Stomach (tissue), 9 donors: ENCODE data around the gene NRIP2. TPM values are rescaled to one million over a fixed set of nuclear protein-coding genes. Genes with fewer than 3 reads are reported as not detected.

ENCODE experiments used
- DNase-seq, 2 donors: peaks; one replicate each; pipeline versions ENCODE4 v3.0.0 to v3.0.0-alpha.2; 2013 to 2019
- H3K27ac ChIP-seq, 5 donors: fragments of 200-600 bp in 4 of 5; sonication (generic) in 4 of 5; one replicate each; pipeline ENCODE4 v1.5.1; 2013 to 2019; ENCODE audit warnings: mild to moderate bottlenecking in 1 of 5, moderate library complexity in 1 of 5
- H3K27me3 ChIP-seq, 3 donors: fragments of 200-600 bp; sonication (generic); one replicate each; pipeline ENCODE4 v1.5.1; 2017 to 2019; ENCODE audit warnings: mixed run types in 1 of 3
- H3K36me3 ChIP-seq, 4 donors: fragments of 200-600 bp; sonication (generic); 1 replicate in 3 of 4; 2 replicates in 1 of 4; pipeline ENCODE4 v1.5.1; 2016 to 2019
- H3K4me1 ChIP-seq, 4 donors: fragments of 200-600 bp; sonication (generic); one replicate each; pipeline ENCODE4 v1.5.1; 2016 to 2019
- H3K4me3 ChIP-seq, 4 donors: fragments of 200-600 bp; sonication (generic) in 3 of 4; one replicate each; pipeline ENCODE4 v1.5.1; 2016 to 2019; ENCODE audit warnings: mild to moderate bottlenecking in 1 of 4
- H3K9me3 ChIP-seq, 4 donors: fragments of 200-600 bp; sonication (generic); one replicate each; pipeline ENCODE4 v1.5.1; 2016 to 2019
- CTCF ChIP-seq, 7 experiments: fragments of 450-650 bp in 4 of 7; fragments of 200-600 bp in 3 of 7; sonication (generic) in 3 of 7; IDR thresholded peaks; one replicate each; pipeline ENCODE4 v1.5.1; 2016 to 2019; ENCODE audit warnings: antibody characterized with exemption in 7 of 7, control low read depth in 2 of 7, mild to moderate bottlenecking in 1 of 7
- EP300 ChIP-seq: sonication (generic); formaldehyde crosslinking; IDR thresholded peaks from one replicate; pipeline ENCODE4 v1.6.1; 2017; ENCODE audit warnings: antibody characterized with exemption
- POLR2A ChIP-seq, 4 donors: fragments of 450-650 bp; IDR thresholded peaks; one replicate each; pipeline ENCODE4 v1.6.1; 2016; ENCODE audit warnings: antibody characterized with exemption in 4 of 4, control low read depth in 2 of 4, mild to moderate bottlenecking in 1 of 4, moderate library complexity in 1 of 4
- POLR2AphosphoS5 ChIP-seq, 3 donors: sonication (generic); formaldehyde crosslinking; IDR thresholded peaks; one replicate each; pipeline ENCODE4 v1.6.1; 2016; ENCODE audit warnings: antibody characterized with exemption in 3 of 3
- WGBS, 5 donors: extraction: QIAGEN DNeasy Blood & Tissue Kit in 3 of 5; methylation state at CpG; one replicate each; pipeline versions ENCODE4 v1.1.5 to v1.1.7; 2013 to 2018; 5-methylcytosine and 5-hydroxymethylcytosine counted together
- intact Hi-C: fragments of 100-400 bp; cut with DNase I; formaldehyde crosslinking; loops from one replicate; pipeline ENCODE4 v1.15.1; 2023; ENCODE audit warnings: low total_unique reads
- polyA plus RNA-seq, 3 donors: library from polyadenylated mRNA; stranded (reverse); fragments of 200-250 nt; gene quantifications; one replicate each; pipeline ENCODE4 v1.2.3, GENCODE V29; 2013
- total RNA-seq, 5 donors: library from RNA; depleted of rRNA; stranded (reverse); fragments of >200 nt; gene quantifications; one replicate each; pipeline versions ENCODE4 v1.1.0 to v1.2.3, GENCODE V29; 2014 to 2016
- donor health status: healthy with polysubstance abuse.
- donor health status: Bipolar disorder and iron deficiency.
- donor health status: healthy.

NRIP2 gene
- total and polyA plus RNA-seq, 8 donors: 0.31 to 24.3 (median 0.89) TPM; not detected in 2

GRCh38 chr12:2806700-2807099 lies 28.1 kb downstream of the NRIP2 start:
- Histone ChIP-seq H3K4me1 (peaks cover 3 to 36% (median 16%) of the 10 kb centered on the region in 4 donors), H3K27ac (no peak overlapping the region), H3K4me3 (no peak overlapping the region), H3K27me3 (no peaks in the 10 kb centered on the region), H3K36me3 (peaks cover 30 to 45% (median 40%) of the 10 kb centered on the region in 4 donors), H3K9me3 (no peaks in the 10 kb centered on the region)
- DNase-seq: no peak
- intact Hi-C loops: no loop called here
- 83 to 94% (median 91%) methylated on average over 6 of the region's 6 CpGs for WGBS, 5 donors
- TF ChIP-seq EP300 (no peak), CTCF (IDR thresholded peaks at IDR 0.05) (no peak)

- WGBS, 5 donors: 36 to 58% (median 44%) methylated on average over 2 of the region's 2 CpGs
Observed at GRCh38 chr12:2805143-2805520, 29.7 kb downstream of the NRIP2 start.

GRCh38 chr12:2804393-2805142 lies 30.3 kb downstream of the NRIP2 start:
- peak in 1 of 2 donors; percentile 54 for DNase-seq
- H3K4me1 ChIP-seq: peaks cover 0 to 52% (median 27%) of the 10 kb centered on the region in 4 donors
- peaks cover 51 to 66% (median 62%) of the 10 kb centered on the region in 4 donors for H3K36me3 ChIP-seq
- H3K9me3 ChIP-seq: no peaks in the 10 kb centered on the region
- H3K4me3 ChIP-seq: no peak overlapping the region
- intact Hi-C loops: no loop called here
- TF ChIP-seq POLR2A (IDR thresholded peaks at IDR 0.05) (no peak), POLR2AphosphoS5 (IDR thresholded peaks at IDR 0.05) (no peak)
- peak overlapping the region in 2 of 5 donors; percentile 9 to 11 for H3K27ac ChIP-seq
- no peaks in the 10 kb centered on the region for H3K27me3 ChIP-seq
- 49 to 61% (median 57%) methylated on average over 5 of the region's 5 CpGs for WGBS, 5 donors

More at GRCh38 chr12:2805143-2805520, 29.7 kb downstream of the NRIP2 start:
- no peaks in the 10 kb centered on the region for H3K9me3 ChIP-seq
- no peaks in the 10 kb centered on the region for H3K27me3 ChIP-seq
- intact Hi-C loops: no loop called here
- DNase-seq: no peak
- no peak for TF ChIP-seq EP300
- TF ChIP-seq POLR2A (IDR thresholded peaks at IDR 0.05): no peak
- H3K27ac ChIP-seq: peak overlapping the region in 1 of 5 donors; percentile 9
- H3K36me3 ChIP-seq: peaks cover 45 to 61% (median 56%) of the 10 kb centered on the region in 4 donors
- peaks cover 0 to 47% (median 24%) of the 10 kb centered on the region in 4 donors for H3K4me1 ChIP-seq
- no peak overlapping the region for H3K4me3 ChIP-seq

- Histone ChIP-seq H3K27ac (peak overlapping the region in 3 of 5 donors; percentile 9 to 15 (median 11)), H3K4me3 (no peak overlapping the region), H3K4me1 (peaks cover 0 to 55% (median 28%) of the 10 kb centered on the region in 4 donors), H3K36me3 (peaks cover 58 to 74% (median 69%) of the 10 kb centered on the region in 4 donors), H3K9me3 (no peaks in the 10 kb centered on the region), H3K27me3 (no peaks in the 10 kb centered on the region)
- DNase-seq: no peak
- intact Hi-C loops: no loop called here
- WGBS, 5 donors: 78 to 85% (median 82%) methylated on average over 7 of the region's 7 CpGs
- TF ChIP-seq CTCF (IDR thresholded peaks at IDR 0.05) (no peak), POLR2A (IDR thresholded peaks at IDR 0.05) (no peak), EP300 (no peak), POLR2AphosphoS5 (IDR thresholded peaks at IDR 0.05) (no peak)
Observed at GRCh38 chr12:2803635-2804392, 31.0 kb downstream of the NRIP2 start.

GRCh38 chr12:2801044-2801783 lies 33.6 kb downstream of the NRIP2 start:
- intact Hi-C loops: no loop called here

More at GRCh38 chr12:2801044-2801783, 33.6 kb downstream of the NRIP2 start:
- TF ChIP-seq CTCF (IDR thresholded peaks at IDR 0.05): no peak
- no peak for TF ChIP-seq POLR2A (IDR thresholded peaks at IDR 0.05)
- TF ChIP-seq POLR2AphosphoS5 (IDR thresholded peaks at IDR 0.05): no peak
- no peak for TF ChIP-seq EP300
- Histone ChIP-seq H3K27ac (peak overlapping the region in 1 of 5 donors; percentile 41), H3K4me3 (no peak overlapping the region), H3K9me3 (no peaks in the 10 kb centered on the region), H3K27me3 (no peaks in the 10 kb centered on the region), H3K4me1 (peaks cover 17 to 81% (median 48%) of the 10 kb centered on the region in 4 donors), H3K36me3 (peaks cover 63 to 90% (median 89%) of the 10 kb centered on the region in 4 donors)
- 52 to 66% (median 53%) methylated on average over 16 of the region's 16 CpGs for WGBS, 5 donors
- DNase-seq: peak in 1 of 2 donors; percentile 56
